HG02884 (cell line): ENCODE measurements around the gene HIC1.

Experiments used
- ATAC-seq: cut with Tn5 transposase; IDR thresholded peaks from one replicate; pipeline ENCODE4 v1.9.1; 2021; ENCODE audit warnings: mild to moderate bottlenecking, moderate library complexity; ENCODE audit not compliant: unreplicated experiment

Gene HIC1

DNA sequence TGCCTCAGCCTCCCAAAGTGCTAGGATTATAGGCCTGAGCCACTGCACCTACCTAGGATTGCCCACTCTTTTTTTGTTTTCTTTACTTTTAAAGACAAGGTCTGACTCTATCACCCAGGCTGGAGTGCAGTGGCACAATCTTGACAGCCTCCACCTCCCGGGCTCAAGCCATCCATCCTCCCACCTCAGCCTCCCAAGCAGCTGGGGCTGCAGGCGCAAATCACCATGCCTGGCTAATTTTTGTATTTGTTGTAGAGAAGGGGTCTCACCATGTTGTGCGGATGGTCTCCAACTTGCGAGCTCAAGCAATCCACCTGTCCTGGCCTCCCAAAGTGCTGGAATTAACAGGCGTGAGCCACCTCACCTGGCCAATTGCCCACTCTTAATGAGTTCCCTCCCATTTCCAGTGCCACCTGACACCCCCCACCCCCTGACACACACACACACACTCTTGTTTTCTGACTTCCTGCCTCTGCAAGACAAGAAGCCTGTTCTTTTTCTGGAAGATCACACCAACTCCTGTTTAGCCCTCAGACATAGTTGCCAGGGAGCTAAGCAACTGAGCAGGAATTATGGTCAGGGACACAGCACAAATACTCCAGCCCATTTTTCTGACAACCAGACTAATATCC lies 10.5 kb upstream of the HIC1 start:
- ATAC-seq: no peak

GRCh38 chr17:2047590-2047989 lies 7.3 kb upstream of the HIC1 start:
- no peak for ATAC-seq

DNA sequence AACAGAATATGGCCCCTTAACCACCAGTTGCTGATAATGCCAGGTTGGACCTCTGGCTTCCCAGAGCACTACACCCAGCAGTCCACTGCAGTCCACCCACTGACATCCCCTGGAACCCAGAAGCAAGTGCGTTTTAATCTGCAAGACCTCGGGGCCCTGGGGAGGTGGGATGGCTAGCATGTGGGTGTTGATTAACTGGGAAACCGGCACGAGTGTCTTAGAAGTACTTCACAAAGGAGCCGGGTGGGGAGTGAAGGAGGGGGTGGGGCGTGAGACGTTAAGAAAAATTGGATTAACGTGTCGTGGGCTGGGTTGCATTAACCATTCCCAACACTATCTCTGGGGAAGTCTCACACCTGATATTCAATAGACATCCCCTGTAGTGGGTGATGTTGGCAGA lies 6.1 kb upstream of the HIC1 start:
- ATAC-seq: no peak

DNA sequence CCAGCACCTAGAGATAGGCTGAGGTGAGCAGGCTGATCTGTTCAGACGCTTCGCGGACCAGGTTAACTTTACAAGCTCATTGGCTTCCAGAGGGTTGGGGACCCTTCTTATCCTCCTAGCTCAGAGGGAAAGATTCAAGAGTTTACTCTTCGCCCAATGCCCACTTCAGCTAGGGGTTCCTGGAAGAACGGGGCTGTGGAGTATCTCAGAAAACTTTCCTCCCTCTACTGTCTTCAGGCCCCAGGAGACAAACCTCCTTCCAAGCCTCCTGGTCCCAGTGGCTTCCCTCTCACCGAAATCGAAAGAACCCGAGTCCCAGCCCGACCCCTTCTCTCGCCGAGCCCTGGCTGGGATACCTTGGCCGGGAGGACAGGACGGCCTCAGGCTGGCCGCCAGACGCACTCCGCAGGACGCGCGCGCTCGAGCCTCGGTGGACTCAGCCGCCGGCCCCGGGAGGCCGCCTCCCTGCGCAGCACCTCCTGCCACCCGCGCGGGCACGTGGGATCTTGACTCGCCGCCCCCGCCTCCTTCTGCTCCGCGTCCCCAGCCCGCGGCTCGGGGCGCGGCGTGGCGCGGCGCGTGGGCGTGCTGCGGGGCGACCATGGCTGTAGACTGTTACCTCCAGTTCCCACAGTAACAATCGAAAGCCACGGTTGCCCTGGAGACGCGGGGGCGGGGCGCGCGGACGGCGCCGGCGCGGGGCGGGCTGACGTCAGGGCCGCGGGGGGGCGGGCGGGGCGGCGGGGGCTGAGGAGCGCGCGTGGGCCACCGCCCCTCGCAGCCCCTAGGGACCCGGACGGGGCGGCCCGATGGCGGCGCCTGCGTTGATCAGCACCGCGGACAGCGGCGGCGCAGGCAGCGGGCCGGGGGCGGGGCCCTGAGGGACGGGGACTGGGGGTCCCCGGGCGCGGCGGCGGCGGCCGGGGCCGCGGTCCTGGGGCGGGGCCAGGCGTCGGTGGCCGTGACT lies 5.3 kb upstream of the HIC1 start:
- ATAC-seq: peak; percentile 43

GRCh38 chr17:2050300-2051060 lies 4.4 kb upstream of the HIC1 start:
- ATAC-seq: peak; percentile 4

- no peak for ATAC-seq
Measured at GRCh38 chr17:2051061-2051932, 3.6 kb upstream of the HIC1 start.

GRCh38 chr17:2051933-2052559 lies 2.9 kb upstream of the HIC1 start:
- ATAC-seq: no peak

DNA sequence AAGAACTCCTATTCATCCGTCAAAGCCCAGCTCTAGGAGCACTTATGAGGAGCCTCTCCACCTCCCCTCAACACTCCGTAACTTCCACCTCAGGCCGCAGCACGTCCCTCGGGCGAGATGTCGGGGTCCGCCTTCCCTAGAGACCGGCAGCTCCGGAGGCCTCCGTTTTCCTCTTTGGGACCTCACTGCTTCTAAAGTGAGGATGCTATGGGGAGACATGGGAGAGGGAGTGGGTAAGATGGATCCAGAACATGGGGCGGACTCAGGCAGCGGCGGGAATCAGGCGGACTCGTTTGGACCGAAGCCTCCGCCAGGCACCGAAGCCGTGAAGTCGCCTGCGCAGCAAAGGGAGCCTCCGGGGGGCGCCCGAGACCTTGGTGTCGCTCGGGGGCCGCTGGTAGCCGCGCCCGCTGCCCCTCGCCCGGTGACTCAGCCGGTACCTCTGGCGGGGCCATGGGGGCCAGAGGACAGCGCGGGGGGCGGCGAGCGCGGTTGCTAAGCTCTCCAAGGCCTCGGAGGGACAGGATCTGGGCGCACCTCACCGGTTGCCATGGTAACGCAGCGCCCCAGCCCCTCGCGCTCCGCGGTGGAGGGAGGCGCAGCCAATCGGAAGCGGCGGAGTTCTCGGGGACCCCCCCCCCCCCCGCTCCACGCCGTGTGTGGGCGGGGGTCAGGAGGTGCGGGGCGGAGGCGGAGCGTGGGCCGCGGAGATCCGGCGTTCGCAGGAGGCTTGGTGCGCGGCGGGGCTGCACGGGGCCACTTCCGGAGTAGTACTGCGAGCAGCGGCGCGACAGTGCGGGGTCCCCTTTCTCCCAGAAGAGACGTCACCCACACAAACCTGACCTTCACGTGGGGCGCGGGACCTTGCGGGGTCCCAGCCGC lies 1.3 kb upstream of the HIC1 start:
- ATAC-seq: no peak

GRCh38 chr17:2054262-2054511 lies 716 bp upstream of the HIC1 start:
- no peak for ATAC-seq

- no peak for ATAC-seq
Measured at GRCh38 chr17:2055292-2056205, 646 bp downstream of the HIC1 start.

DNA sequence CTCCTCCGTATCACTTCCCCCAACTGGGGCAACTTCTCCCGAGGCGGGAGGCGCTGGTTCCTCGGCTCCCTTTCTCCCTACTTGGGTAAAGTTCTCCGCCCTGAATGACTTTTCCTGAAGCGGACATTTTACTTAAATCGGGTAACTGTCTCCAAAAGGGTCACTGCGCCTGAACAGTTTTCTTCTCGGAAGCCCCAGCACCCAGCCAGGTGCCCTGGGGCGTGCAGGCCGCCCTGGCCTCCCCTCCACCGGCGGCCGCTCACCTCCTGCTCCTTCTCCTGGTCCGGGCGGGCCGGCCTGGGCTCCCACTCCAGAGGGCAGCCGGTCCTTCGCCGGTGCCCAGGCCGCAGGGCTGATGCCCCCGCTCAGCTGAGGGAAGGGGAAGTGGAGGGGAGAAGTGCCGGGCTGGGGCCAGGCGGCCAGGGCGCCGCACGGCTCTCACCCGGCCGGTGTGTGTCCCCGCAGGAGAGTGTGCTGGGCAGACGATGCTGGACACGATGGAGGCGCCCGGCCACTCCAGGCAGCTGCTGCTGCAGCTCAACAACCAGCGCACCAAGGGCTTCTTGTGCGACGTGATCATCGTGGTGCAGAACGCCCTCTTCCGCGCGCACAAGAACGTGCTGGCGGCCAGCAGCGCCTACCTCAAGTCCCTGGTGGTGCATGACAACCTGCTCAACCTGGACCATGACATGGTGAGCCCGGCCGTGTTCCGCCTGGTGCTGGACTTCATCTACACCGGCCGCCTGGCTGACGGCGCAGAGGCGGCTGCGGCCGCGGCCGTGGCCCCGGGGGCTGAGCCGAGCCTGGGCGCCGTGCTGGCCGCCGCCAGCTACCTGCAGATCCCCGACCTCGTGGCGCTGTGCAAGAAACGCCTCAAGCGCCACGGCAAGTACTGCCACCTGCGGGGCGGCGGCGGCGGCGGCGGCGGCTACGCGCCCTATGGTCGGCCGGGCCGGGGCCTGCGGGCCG lies 1.6 kb downstream of the HIC1 start:
- no peak for ATAC-seq

DNA sequence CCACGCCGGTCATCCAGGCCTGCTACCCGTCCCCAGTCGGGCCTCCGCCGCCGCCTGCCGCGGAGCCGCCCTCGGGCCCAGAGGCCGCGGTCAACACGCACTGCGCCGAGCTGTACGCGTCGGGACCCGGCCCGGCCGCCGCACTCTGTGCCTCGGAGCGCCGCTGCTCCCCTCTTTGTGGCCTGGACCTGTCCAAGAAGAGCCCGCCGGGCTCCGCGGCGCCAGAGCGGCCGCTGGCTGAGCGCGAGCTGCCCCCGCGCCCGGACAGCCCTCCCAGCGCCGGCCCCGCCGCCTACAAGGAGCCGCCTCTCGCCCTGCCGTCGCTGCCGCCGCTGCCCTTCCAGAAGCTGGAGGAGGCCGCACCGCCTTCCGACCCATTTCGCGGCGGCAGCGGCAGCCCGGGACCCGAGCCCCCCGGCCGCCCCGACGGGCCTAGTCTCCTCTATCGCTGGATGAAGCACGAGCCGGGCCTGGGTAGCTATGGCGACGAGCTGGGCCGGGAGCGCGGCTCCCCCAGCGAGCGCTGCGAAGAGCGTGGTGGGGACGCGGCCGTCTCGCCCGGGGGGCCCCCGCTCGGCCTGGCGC lies 2.4 kb downstream of the HIC1 start:
- no peak for ATAC-seq

GRCh38 chr17:2057760-2058585 lies 3.1 kb downstream of the HIC1 start:
- ATAC-seq: no peak

DNA sequence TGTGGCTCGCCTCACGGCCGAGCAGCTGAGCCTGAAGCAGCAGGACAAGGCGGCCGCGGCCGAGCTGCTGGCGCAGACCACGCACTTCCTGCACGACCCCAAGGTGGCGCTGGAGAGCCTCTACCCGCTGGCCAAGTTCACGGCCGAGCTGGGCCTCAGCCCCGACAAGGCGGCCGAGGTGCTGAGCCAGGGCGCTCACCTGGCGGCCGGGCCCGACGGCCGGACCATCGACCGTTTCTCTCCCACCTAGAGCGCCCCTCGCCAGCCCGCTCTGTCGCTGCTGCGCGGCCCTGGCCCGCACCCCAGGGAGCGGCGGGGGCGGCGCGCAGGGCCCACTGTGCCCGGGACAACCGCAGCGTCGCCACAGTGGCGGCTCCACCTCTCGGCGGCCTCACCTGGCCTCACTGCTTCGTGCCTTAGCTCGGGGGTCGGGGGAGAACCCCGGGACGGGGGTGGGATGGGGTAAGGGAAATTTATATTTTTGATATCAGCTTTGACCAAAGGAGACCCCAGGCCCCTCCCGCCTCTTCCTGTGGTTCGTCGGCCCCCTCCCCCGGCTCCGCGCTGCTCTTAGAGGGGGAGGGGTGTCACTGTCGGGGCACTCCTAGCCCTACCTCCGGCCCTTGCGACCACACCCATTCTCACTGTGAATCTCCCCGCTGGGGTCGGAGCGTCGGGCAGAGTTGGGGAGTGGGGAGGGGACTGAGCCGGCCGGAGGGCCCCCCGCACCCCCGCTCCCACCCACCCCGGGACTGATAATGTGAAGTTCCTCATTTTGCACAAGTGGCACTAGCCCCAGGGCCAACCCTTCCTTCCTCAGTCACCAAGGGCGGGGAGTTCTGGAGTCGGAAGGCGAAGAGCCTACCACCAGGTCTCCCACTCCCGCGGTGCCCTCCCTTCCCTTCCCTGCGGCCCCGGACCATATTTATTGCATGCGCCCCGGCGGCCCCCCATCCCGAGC lies 4.0 kb downstream of the HIC1 start:
- no peak for ATAC-seq
